Eye (tissue), 1 donor: ENCODE data around the gene LMNTD1.
"Not testable (repeated sequence)": the region's sequence is repeated elsewhere in the genome, so short reads cannot be mapped to it uniquely, and the experiment has no call there.

Experiments
- DNase-seq: peaks from one replicate; pipeline ENCODE4 v3.0.0-alpha.2; 2015

Gene LMNTD1

GRCh38 chr12:25426821-25427220 lies 126.3 kb downstream of the LMNTD1 start:
- not testable (repeated sequence) for DNase-seq
